HepG2 (cell line): Measurements from ENCODE around the gene UROD. TPM values are rescaled to one million over a fixed set of nuclear protein-coding genes. Genes with fewer than 3 reads are reported as not detected.

Experiments
- ATAC-seq: fragments of 200-7000 bp; cut with Tn5 transposase; 3 replicates; pipeline ENCODE4 v1.9.1; 2020; ENCODE audit warnings: mild to moderate bottlenecking, moderate library complexity
- BruUV-seq: library from RNA; stranded (reverse); fragments of 400-500 nt; replicated peaks from 2 replicates; lab custom pipeline; 2021; lab: Mats Ljungman, UMichigan
- CTCF ChIA-PET: fragments of 300-600 bp; formaldehyde crosslinking; extraction: SDS; loops from one replicate; lab custom pipeline; 2021; ENCODE audit warnings: low total read pairs, inconsistent platforms, low intra/inter-chr PET ratio; lab: Yijun Ruan, JAX
- POLR2A ChIA-PET: fragments of 350-600 bp; sonication (Branson Sonifier 250); formaldehyde crosslinking; loops from one replicate; lab custom pipeline; 2020; ENCODE audit warnings: antibody characterized with exemption, inconsistent platforms; lab: Yijun Ruan, JAX
- DNase-seq: peaks from one replicate; pipeline ENCODE4 v3.0.0-alpha.2; 2015; ENCODE audit warnings: low spot score
- FAIRE-seq: peaks from 3 replicates; lab custom pipeline; 2011; peaks lifted over from hg19 to GRCh38; lab: Jason Lieb, UNC
- H2AFZ ChIP-seq: one replicate; pipeline ENCODE4 v1.6.1; 2011; ENCODE audit warnings: low read length, inconsistent platforms
- H3K27ac ChIP-seq: fragments of 300-600 bp; 3 replicates; pipeline ENCODE4 v1.8.0; 2011; ENCODE audit warnings: mixed run types, mild to moderate bottlenecking, mixed read lengths, low read length, inconsistent platforms; ENCODE audit not compliant: insufficient read depth; ENCODE audit errors: extremely low read length
- H3K27me3 ChIP-seq, 2 experiments: fragments of 200-600 bp in 1 of 2; 2 replicates in 1 of 2; 3 replicates in 1 of 2; pipeline versions ENCODE4 v1.6.0 to v1.8.0; 2011; ENCODE audit warnings: low read length in 2 of 2, mild to moderate bottlenecking in 2 of 2, moderate library complexity in 2 of 2, inconsistent platforms in 1 of 2; ENCODE audit not compliant: insufficient read depth in 2 of 2, control insufficient read depth in 1 of 2
- H3K36me3 ChIP-seq, 2 experiments: fragments of 200-600 bp in 1 of 2; replicated peaks in 1 of 2; 2 replicates in 1 of 2; 3 replicates in 1 of 2; pipeline versions ENCODE4 v1.5.1 to v1.8.0; 2011; ENCODE audit warnings: low read length in 2 of 2, inconsistent platforms in 1 of 2; ENCODE audit not compliant: insufficient read depth in 2 of 2, control insufficient read depth in 1 of 2
- H3K4me1 ChIP-seq: 2 replicates; pipeline ENCODE4 v1.5.1; 2012; ENCODE audit warnings: low read length, inconsistent platforms; ENCODE audit not compliant: insufficient read depth
- H3K4me2 ChIP-seq: 2 replicates; pipeline ENCODE4 v1.6.0; 2011; ENCODE audit warnings: low read depth, low read length, inconsistent platforms
- H3K4me3 ChIP-seq, 3 experiments: fragments of 200-600 bp in 1 of 3; sonication (generic), shearing (Covaris generic) in 1 of 3; replicated peaks in 1 of 3; 2 replicates each; pipeline ENCODE4 v1.5.1; 2011 to 2016; ENCODE audit warnings: low read length in 3 of 3, inconsistent platforms in 2 of 3, low read depth in 2 of 3, mild to moderate bottlenecking in 2 of 3, control low read depth in 1 of 3, mixed read lengths in 1 of 3; ENCODE audit not compliant: insufficient read depth in 1 of 3
- H3K79me2 ChIP-seq: one replicate; pipeline ENCODE4 v1.6.1; 2011; ENCODE audit warnings: low read length, inconsistent platforms; ENCODE audit not compliant: insufficient read depth
- H3K9ac ChIP-seq: 2 replicates; pipeline ENCODE4 v1.6.0; 2011; ENCODE audit warnings: mild to moderate bottlenecking, low read depth, low read length, inconsistent platforms; ENCODE audit not compliant: insufficient read depth
- H3K9me3 ChIP-seq: 2 replicates; pipeline ENCODE4 v1.5.1; 2012; ENCODE audit warnings: mild to moderate bottlenecking, low read length
- H4K20me1 ChIP-seq: 2 replicates; pipeline ENCODE4 v1.6.0; 2011; ENCODE audit warnings: inconsistent platforms, mild to moderate bottlenecking, low read length, moderate library complexity; ENCODE audit not compliant: insufficient read depth
- CBFB ChIP-seq: sonication (generic); formaldehyde crosslinking; IDR thresholded peaks from 2 replicates; pipeline ENCODE4 v1.4.0; 2020; ENCODE audit warnings: missing genetic modification reagents
- CREB3 ChIP-seq: sonication (generic); formaldehyde crosslinking; IDR thresholded peaks from 2 replicates; pipeline ENCODE4 v1.5.0; 2020; ENCODE audit warnings: missing genetic modification reagents
- ETS1 ChIP-seq: sonication (generic); formaldehyde crosslinking; IDR thresholded peaks from 2 replicates; pipeline ENCODE4 v1.4.0; 2020; ENCODE audit warnings: missing genetic modification reagents
- GMEB1 ChIP-seq: sonication (generic); formaldehyde crosslinking; IDR thresholded peaks from 2 replicates; pipeline ENCODE4 v1.5.1; 2020; ENCODE audit warnings: missing genetic modification reagents, mild to moderate bottlenecking, borderline replicate concordance
- GTF2F1 ChIP-seq: fragments of 150-350 bp; IDR thresholded peaks from 2 replicates; pipeline ENCODE4 v1.6.1; 2014; ENCODE audit warnings: low read length
- IKZF4 ChIP-seq: sonication (generic); formaldehyde crosslinking; IDR thresholded peaks from 2 replicates; pipeline ENCODE4 v1.5.1; 2020; ENCODE audit warnings: borderline replicate concordance, mild to moderate bottlenecking, low read depth, missing genetic modification reagents; ENCODE audit errors: not compliant biosample characterization
- PAXIP1 ChIP-seq: sonication (generic); formaldehyde crosslinking; conservative IDR thresholded peaks from 2 replicates; pipeline ENCODE4 v1.4.0; 2020; ENCODE audit warnings: mild to moderate bottlenecking, missing genetic modification reagents, moderate library complexity
- PLRG1 ChIP-seq: fragments of 450-650 bp; conservative IDR thresholded peaks from 2 replicates; pipeline ENCODE4 v1.6.1; 2016
- ZBTB14 ChIP-seq: sonication (generic); formaldehyde crosslinking; IDR thresholded peaks from 2 replicates; pipeline ENCODE4 v1.4.0; 2020; ENCODE audit warnings: missing genetic modification reagents
- ZHX1 ChIP-seq: sonication (generic); formaldehyde crosslinking; IDR thresholded peaks from 2 replicates; pipeline ENCODE4 v1.8.1; 2022; ENCODE audit warnings: low read depth, mild to moderate bottlenecking, missing genetic modification reagents
- ZKSCAN5 ChIP-seq: sonication (generic); formaldehyde crosslinking; IDR thresholded peaks from 2 replicates; pipeline ENCODE4 v1.5.1; 2020; ENCODE audit warnings: mild to moderate bottlenecking, missing genetic modification reagents
- ZNF253 ChIP-seq: sonication (generic); formaldehyde crosslinking; IDR thresholded peaks from 2 replicates; pipeline ENCODE4 v1.8.0; 2022; ENCODE audit warnings: mild to moderate bottlenecking, missing genetic modification reagents, borderline replicate concordance
- ZNF282 ChIP-seq: fragments of 450-650 bp; IDR thresholded peaks from 2 replicates; pipeline ENCODE4 v1.6.1; 2018; ENCODE audit not compliant: partially characterized antibody
- WGBS: methylation state at CpG from one replicate; pipeline ENCODE4 v1.1.6; 2017; ENCODE audit warnings: low lambda C conversion rate; 5-methylcytosine and 5-hydroxymethylcytosine counted together
- in situ Hi-C: cut with HindIII; loops from 2 replicates; pipeline ENCODE4 v1.10.0; 2017; ENCODE audit warnings: low pct_unique_long_range_greater_than_20kb; ENCODE audit not compliant: extremely low pct_ligation_motif_present
- intact Hi-C: fragments of 100-400 bp; cut with micrococcal nuclease; formaldehyde crosslinking; loops from one replicate; pipeline ENCODE4 v1.10.0; 2022; ENCODE audit not compliant: unreplicated experiment
- polyA plus RNA-seq, 8 experiments: library from polyadenylated mRNA; depleted of rRNA in 3 of 8; stranded (reverse) in 7 of 8; unstranded in 1 of 8; fragments of >200 nt; fragmentation: Illumina TruSeq in 4 of 8; extraction: Trizol in 4 of 8; gene quantifications; 2 replicates each; pipeline versions ENCODE4 v1.2.1 to v1.2.3, GENCODE V29; 2011 to 2016; ENCODE audit warnings: low read depth in 4 of 8, missing spikeins in 1 of 8, mixed read lengths in 1 of 8; ENCODE audit not compliant: insufficient read depth in 1 of 8
- total RNA-seq, 5 experiments: library from RNA; depleted of rRNA; stranded (reverse); fragments of >200 nt; fragmentation: Illumina TruSeq; extraction: Trizol; gene quantifications; 2 replicates each; pipeline ENCODE4 v1.2.3, GENCODE V29; 2016; ENCODE audit warnings: low read depth in 1 of 5

Gene UROD
- total and polyA plus RNA-seq, 2 of the 13 experiments (the other 11 are each of a cell fraction or from before 2014, with no cell fraction given) = 162 to 171 TPM

GRCh38 chr1:45007311-45007710, 4.7 kb upstream of the UROD start:
- H3K36me3 ChIP-seq = peaks cover 29 to 60% of the 10 kb centered on the region in 2 experiments
- H3K9me3 ChIP-seq = no peaks in the 10 kb centered on the region
- H3K27me3 ChIP-seq = no peaks in the 10 kb centered on the region; a peak in 1 of 5 replicates
- H3K4me2 ChIP-seq = no peak overlapping the region
- ChIA-PET CTCF (no interaction called here), POLR2A (no interaction called here)
- ATAC-seq (no peak), DNase-seq (no peak), FAIRE-seq (no peak)
- intact Hi-C loops (no loop called here), in situ Hi-C loops (loop anchor here (25.0 kb wide), 1 partner anchor 170 kb away; the partner anchor contains the start of gene PTCH2)
- H2AFZ ChIP-seq = no peak overlapping the region
- peaks cover 11% of the 10 kb centered on the region for H3K79me2 ChIP-seq
- peaks cover 10% of the 10 kb centered on the region for H3K4me1 ChIP-seq
- H4K20me1 ChIP-seq = no peaks in the 10 kb centered on the region
- no peak overlapping the region for H3K9ac ChIP-seq
- H3K4me3 ChIP-seq = no peak overlapping the region
- H3K27ac ChIP-seq = no peak overlapping the region
- no TSS peak for BruUV-seq
- 88% methylated on average over 11 of the region's 11 CpGs for WGBS
- TF ChIP-seq PAXIP1 (CRISPR knock-in tag) (no peak), ZNF253 (no peak), CBFB (CRISPR knock-in tag) (no peak), ETS1 (CRISPR knock-in tag) (no peak), ZHX1 (CRISPR knock-in tag) (no peak), GTF2F1 (no peak), GMEB1 (CRISPR knock-in tag) (no peak), IKZF4 (no peak), CREB3 (CRISPR knock-in tag) (no peak), ZNF282 (no peak), ZBTB14 (no peak), PLRG1 (no peak), ZKSCAN5 (CRISPR knock-in tag) (no peak)
